Testis (tissue), 3 donors: ENCODE measurements around the gene ARHGAP25. TPM values are rescaled to one million over a fixed set of nuclear protein-coding genes. Genes with fewer than 3 reads are reported as not detected.

ENCODE experiments used
- DNase-seq: peaks from one replicate; pipeline ENCODE4 v3.0.0-alpha.2; 2019
- H3K27ac ChIP-seq, 2 donors: fragments of 200-600 bp; sonication (generic); one replicate each; pipeline ENCODE4 v1.5.1; 2019
- H3K27me3 ChIP-seq: fragments of 200-600 bp; sonication (generic); one replicate; pipeline ENCODE4 v1.5.1; 2019
- H3K36me3 ChIP-seq: fragments of 200-600 bp; sonication (generic); one replicate; pipeline ENCODE4 v1.5.1; 2017; ENCODE audit warnings: low read depth; ENCODE audit errors: missing control alignments
- H3K4me1 ChIP-seq: fragments of 200-600 bp; sonication (generic); one replicate; pipeline ENCODE4 v1.5.1; 2019
- H3K4me3 ChIP-seq, 2 donors: fragments of 200-600 bp; sonication (generic); one replicate each; pipeline ENCODE4 v1.5.1; 2017 to 2019
- H3K9me3 ChIP-seq: fragments of 200-600 bp; sonication (generic); one replicate; pipeline ENCODE4 v1.5.1; 2017
- POLR2A ChIP-seq: fragments of 450-650 bp; IDR thresholded peaks from one replicate; pipeline ENCODE4 v1.6.1; 2017; ENCODE audit warnings: antibody characterized with exemption, mild to moderate bottlenecking, moderate library complexity
- WGBS, 2 donors: methylation state at CpG; one replicate each; pipeline ENCODE4 v1.1.5; 2018; 5-methylcytosine and 5-hydroxymethylcytosine counted together
- intact Hi-C: fragments of 100-400 bp; cut with DNase I; formaldehyde crosslinking; loops from one replicate; pipeline ENCODE4 v1.15.1; 2023; ENCODE audit warnings: low total_unique reads
- polyA plus RNA-seq: library from polyadenylated mRNA; stranded (reverse); fragments of 350-450 nt; fragmentation: Illumina TruSeq; extraction: RNeasy Lipid Tissue Mini Kit (QIAGEN cat#74804); gene quantifications from one replicate; pipeline ENCODE4 v1.2.3, GENCODE V29; 2014; ENCODE audit warnings: low read depth, low replicate concordance; ENCODE audit not compliant: insufficient read depth
- total RNA-seq, 2 donors: library from RNA; depleted of rRNA; stranded (reverse); fragments of >200 nt; gene quantifications; one replicate each; pipeline ENCODE4 v1.2.3, GENCODE V29; 2016
- TF ChIP-seq, protein P1 (sequence below), 3 experiments: fragments of 450-650 bp in 2 of 3; fragments of 200-600 bp in 1 of 3; sonication (generic) in 1 of 3; IDR thresholded peaks; one replicate each; pipeline ENCODE4 v1.5.1; 2016 to 2019; ENCODE audit warnings: antibody characterized with exemption in 3 of 3, mild to moderate bottlenecking in 2 of 3, moderate library complexity in 1 of 3

ARHGAP25 gene
- total and polyA plus RNA-seq, 3 donors from 2014 or later = 6.2 to 8.2 (median 6.7) TPM

DNA sequence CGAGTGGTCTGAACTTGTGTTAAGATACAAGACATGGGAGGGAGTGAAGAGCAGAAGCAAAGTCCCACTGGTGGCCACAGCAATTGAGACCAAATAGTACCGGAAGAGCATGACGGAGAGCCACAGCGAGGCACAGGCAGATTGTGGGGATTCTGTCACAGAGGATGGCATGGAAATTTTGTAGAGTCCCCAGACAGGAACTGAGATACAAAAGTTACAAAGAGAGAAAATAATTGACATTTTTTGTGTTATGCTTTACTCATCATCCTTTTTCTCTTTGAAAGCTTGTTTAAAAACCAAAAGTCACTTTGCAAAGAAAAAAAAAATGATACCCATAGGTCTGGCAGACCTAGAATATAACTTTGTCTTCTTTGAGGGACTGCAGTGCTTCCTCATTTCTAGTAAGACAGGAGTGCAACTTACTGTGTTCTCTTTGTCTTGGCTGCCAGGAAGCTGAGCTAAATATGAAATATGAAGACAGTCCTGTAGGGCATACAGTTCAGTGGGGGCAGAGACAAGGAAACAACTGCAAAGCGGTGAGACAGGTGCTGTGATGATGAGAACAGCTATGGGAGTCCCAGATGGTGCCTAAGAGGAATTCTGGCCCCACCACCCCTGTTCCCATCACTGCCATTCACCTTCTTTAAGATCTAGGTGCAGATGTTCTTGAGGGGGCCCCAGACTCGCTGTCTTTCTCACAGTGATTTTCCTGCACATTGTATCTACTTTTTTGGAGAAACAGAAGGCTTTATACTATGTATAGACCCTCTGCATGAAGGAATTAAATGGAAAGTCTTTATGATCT is 5.2 kb downstream of the ARHGAP25 start:
- H3K27ac ChIP-seq = no peak overlapping the region
- TF ChIP-seq POLR2A = no peak
- TF ChIP-seq, protein P1, sequence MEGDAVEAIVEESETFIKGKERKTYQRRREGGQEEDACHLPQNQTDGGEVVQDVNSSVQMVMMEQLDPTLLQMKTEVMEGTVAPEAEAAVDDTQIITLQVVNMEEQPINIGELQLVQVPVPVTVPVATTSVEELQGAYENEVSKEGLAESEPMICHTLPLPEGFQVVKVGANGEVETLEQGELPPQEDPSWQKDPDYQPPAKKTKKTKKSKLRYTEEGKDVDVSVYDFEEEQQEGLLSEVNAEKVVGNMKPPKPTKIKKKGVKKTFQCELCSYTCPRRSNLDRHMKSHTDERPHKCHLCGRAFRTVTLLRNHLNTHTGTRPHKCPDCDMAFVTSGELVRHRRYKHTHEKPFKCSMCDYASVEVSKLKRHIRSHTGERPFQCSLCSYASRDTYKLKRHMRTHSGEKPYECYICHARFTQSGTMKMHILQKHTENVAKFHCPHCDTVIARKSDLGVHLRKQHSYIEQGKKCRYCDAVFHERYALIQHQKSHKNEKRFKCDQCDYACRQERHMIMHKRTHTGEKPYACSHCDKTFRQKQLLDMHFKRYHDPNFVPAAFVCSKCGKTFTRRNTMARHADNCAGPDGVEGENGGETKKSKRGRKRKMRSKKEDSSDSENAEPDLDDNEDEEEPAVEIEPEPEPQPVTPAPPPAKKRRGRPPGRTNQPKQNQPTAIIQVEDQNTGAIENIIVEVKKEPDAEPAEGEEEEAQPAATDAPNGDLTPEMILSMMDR (IDR thresholded peaks at IDR 0.05) = no peak
- intact Hi-C loops = loop anchor here (10.0 kb wide), 1 partner anchor 175 kb away; no protein-coding TSS in a partner anchor

DNA sequence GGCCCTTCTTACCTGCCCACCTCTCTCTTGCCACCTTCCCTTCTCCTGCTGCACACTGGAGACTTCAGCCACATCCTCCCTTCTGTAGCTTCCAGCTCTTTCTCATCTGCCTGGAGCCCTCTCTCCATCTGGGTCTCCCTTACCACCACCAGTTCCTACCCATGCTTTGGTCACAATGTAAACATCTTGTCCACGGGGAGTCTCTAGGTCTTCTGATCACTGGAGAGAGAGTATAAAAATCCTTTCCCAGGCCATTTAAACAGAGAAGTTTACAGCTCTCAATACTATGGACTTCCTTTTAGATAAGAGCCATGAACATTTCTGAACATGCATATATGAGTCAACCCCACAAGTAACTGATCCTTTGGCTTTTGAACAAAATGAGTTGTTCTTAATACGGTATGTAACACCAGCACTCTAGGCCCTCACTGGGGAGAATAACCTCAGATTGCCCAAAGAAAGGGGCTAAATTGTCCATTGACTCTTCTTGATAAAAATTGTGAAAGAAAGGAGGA is 5.8 kb downstream of the ARHGAP25 start:
- intact Hi-C loops = loop anchor here (10.0 kb wide), 1 partner anchor 174 kb away; no protein-coding TSS in a partner anchor
- no peak overlapping the region for H3K27ac ChIP-seq

More for the DNA sequence above, 5.2 kb downstream of the ARHGAP25 start:
- no peaks in the 10 kb centered on the region for H3K36me3 ChIP-seq
- H3K4me3 ChIP-seq = no peak overlapping the region
- no peak for DNase-seq
- no peaks in the 10 kb centered on the region for H3K27me3 ChIP-seq
- H3K4me1 ChIP-seq = no peaks in the 10 kb centered on the region
- 86 to 88% methylated on average over 6 of the region's 6 CpGs for WGBS, 2 donors
- H3K9me3 ChIP-seq = no peaks in the 10 kb centered on the region

DNA sequence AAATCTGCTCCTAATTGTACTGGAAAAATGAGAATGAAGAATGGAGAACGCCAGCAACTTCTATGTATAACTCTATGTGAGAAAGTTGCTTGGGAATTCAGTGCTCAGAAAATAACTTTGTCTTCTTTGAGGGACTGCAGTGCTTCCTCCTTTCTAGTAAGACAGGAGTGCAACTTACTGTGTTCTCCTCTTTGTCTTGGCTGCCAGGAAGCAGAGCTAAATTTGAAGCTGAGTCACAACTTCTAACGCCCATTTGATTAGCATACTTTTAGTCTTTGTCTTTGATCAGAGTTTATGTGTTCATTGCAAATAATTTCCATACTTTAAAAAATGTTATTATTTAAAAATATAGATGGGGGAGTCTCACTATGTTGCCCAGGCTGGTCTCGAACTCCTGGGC is 6.6 kb downstream of the ARHGAP25 start:
- Histone ChIP-seq H3K4me1 (no peaks in the 10 kb centered on the region), H3K27me3 (no peaks in the 10 kb centered on the region), H3K9me3 (no peaks in the 10 kb centered on the region), H3K27ac (no peak overlapping the region), H3K36me3 (no peaks in the 10 kb centered on the region), H3K4me3 (no peak overlapping the region)
- WGBS, 2 donors = 83 to 84% methylated on average over 3 of the region's 3 CpGs
- DNase-seq = no peak
- TF ChIP-seq, protein P1 (IDR thresholded peaks at IDR 0.05) = no peak
- TF ChIP-seq POLR2A = no peak
- intact Hi-C loops = loop anchor here (10.0 kb wide), 1 partner anchor 174 kb away; no protein-coding TSS in a partner anchor

More for the DNA sequence above, 5.8 kb downstream of the ARHGAP25 start:
- 79 to 82% methylated on average over 2 of the region's 2 CpGs for WGBS, 2 donors
- no peaks in the 10 kb centered on the region for H3K4me1 ChIP-seq
- no peaks in the 10 kb centered on the region for H3K9me3 ChIP-seq
- TF ChIP-seq, protein P1 (IDR thresholded peaks at IDR 0.05) = no peak
- TF ChIP-seq POLR2A = no peak
- H3K4me3 ChIP-seq = no peak overlapping the region
- no peaks in the 10 kb centered on the region for H3K27me3 ChIP-seq
- DNase-seq = no peak
- H3K36me3 ChIP-seq = no peaks in the 10 kb centered on the region

DNA sequence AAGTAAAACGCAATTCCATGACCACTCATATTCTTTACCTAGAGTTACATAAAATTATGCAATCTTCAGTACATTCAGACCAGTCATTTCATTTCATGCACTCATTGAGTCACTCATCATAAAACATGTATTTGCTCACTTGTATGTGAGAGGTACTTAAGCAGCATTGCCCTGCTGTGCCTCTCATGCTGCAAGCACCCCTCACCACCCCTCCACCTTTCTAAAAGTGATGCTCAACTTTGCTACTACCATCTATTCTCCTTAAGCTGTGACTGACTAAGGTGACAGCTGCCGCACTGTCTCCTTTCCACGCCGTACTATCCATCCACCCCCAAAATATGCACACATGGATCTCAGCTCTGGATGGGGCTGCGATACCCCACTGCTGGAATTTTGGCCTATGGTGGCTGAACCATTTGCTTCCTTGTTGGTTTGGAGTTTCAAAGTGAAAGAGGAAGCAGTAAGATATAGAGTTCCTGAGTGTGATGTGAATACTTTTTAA is 7.2 kb downstream of the ARHGAP25 start:
- intact Hi-C loops = loop anchor here (10.0 kb wide), 1 partner anchor 173 kb away; no protein-coding TSS in a partner anchor
- TF ChIP-seq, protein P1 (IDR thresholded peaks at IDR 0.05) = no peak
- TF ChIP-seq POLR2A = no peak
- no peaks in the 10 kb centered on the region for H3K36me3 ChIP-seq
- no peak overlapping the region for H3K27ac ChIP-seq
- no peak overlapping the region for H3K4me3 ChIP-seq
- no peak for DNase-seq
- H3K9me3 ChIP-seq = no peaks in the 10 kb centered on the region
- H3K4me1 ChIP-seq = no peaks in the 10 kb centered on the region
- H3K27me3 ChIP-seq = no peaks in the 10 kb centered on the region
- WGBS, 2 donors = 90 to 91% methylated on average over 5 of the region's 5 CpGs
